Spleen (tissue), 11 donors: ENCODE data around the gene TMEM41B. TPM values are rescaled to one million over a fixed set of nuclear protein-coding genes. Genes with fewer than 3 reads are reported as not detected.

Experiments used
- DNase-seq: peaks from one replicate; pipeline ENCODE4 v3.0.0-alpha.2; 2020
- H3K27ac ChIP-seq, 8 donors: fragments of 200-600 bp; sonication (generic) in 7 of 8; 1 replicate in 4 of 8; 2 replicates in 4 of 8; pipeline versions ENCODE4 v1.5.0 to v1.8.0; 2016 to 2021; ENCODE audit warnings: inconsistent platforms in 4 of 8, mild to moderate bottlenecking in 4 of 8, moderate library complexity in 1 of 8
- H3K27me3 ChIP-seq, 7 donors: fragments of 200-600 bp; sonication (generic) in 6 of 7; replicated peaks in 1 of 7; 1 replicate in 4 of 7; 2 replicates in 3 of 7; pipeline versions ENCODE4 v1.5.0 to v1.8.0; 2016 to 2021; ENCODE audit warnings: inconsistent platforms in 3 of 7, mild to moderate bottlenecking in 1 of 7
- H3K36me3 ChIP-seq, 6 donors: fragments of 200-600 bp; sonication (generic) in 5 of 6; 1 replicate in 4 of 6; 2 replicates in 2 of 6; pipeline versions ENCODE4 v1.5.0 to v1.8.0; 2016 to 2021; ENCODE audit warnings: inconsistent platforms in 2 of 6
- H3K4me1 ChIP-seq, 6 donors: fragments of 200-600 bp; sonication (generic) in 5 of 6; 1 replicate in 3 of 6; 2 replicates in 3 of 6; pipeline versions ENCODE4 v1.5.0 to v1.8.0; 2016 to 2021; ENCODE audit warnings: inconsistent platforms in 3 of 6
- H3K4me3 ChIP-seq, 8 donors: fragments of 200-600 bp; sonication (generic) in 7 of 8; 1 replicate in 4 of 8; 2 replicates in 4 of 8; pipeline versions ENCODE4 v1.5.0 to v1.8.0; 2016 to 2021; ENCODE audit warnings: inconsistent platforms in 4 of 8, mild to moderate bottlenecking in 4 of 8, moderate library complexity in 2 of 8
- H3K9me3 ChIP-seq, 8 donors: fragments of 200-600 bp; sonication (generic) in 7 of 8; 1 replicate in 4 of 8; 2 replicates in 4 of 8; pipeline versions ENCODE4 v1.5.0 to v1.8.0; 2016 to 2021; ENCODE audit warnings: inconsistent platforms in 4 of 8
- CTCF ChIP-seq, 11 experiments: fragments of 200-600 bp in 7 of 11; fragments of 450-650 bp in 4 of 11; sonication (generic) in 4 of 11; IDR thresholded peaks in 8 of 11; conservative IDR thresholded peaks in 3 of 11; 1 replicate in 7 of 11; 2 replicates in 4 of 11; pipeline versions ENCODE4 v1.4.0 to v1.8.0; 2016 to 2021; ENCODE audit warnings: antibody characterized with exemption in 11 of 11, inconsistent platforms in 4 of 11, mild to moderate bottlenecking in 1 of 11
- POLR2A ChIP-seq, 3 donors: fragments of 450-650 bp; IDR thresholded peaks; one replicate each; pipeline ENCODE4 v1.5.1; 2017; ENCODE audit warnings: antibody characterized with exemption in 3 of 3, mild to moderate bottlenecking in 1 of 3
- POLR2AphosphoS5 ChIP-seq, 3 donors: sonication (generic); formaldehyde crosslinking; IDR thresholded peaks; one replicate each; pipeline ENCODE4 v1.5.1; 2017; ENCODE audit warnings: antibody characterized with exemption in 3 of 3
- WGBS, 5 donors: extraction: QIAGEN DNeasy Blood & Tissue Kit in 3 of 5; methylation state at CpG; one replicate each; pipeline versions ENCODE4 v1.1.5 to v1.1.7; 2013 to 2018; 5-methylcytosine and 5-hydroxymethylcytosine counted together
- intact Hi-C: fragments of 100-400 bp; cut with DNase I; formaldehyde crosslinking; loops from one replicate; pipeline ENCODE4 v1.15.0; 2023; ENCODE audit warnings: low total_unique reads
- polyA plus RNA-seq, 3 donors: library from polyadenylated mRNA; stranded (reverse); fragments of 200-250 nt; gene quantifications; one replicate each; pipeline ENCODE4 v1.2.1, GENCODE V29; 2013
- total RNA-seq, 7 donors: library from RNA; depleted of rRNA in 3 of 7; stranded (reverse); fragments of >200 nt in 3 of 7; fragmentation: NEBNext Ultra II Directional in 4 of 7; extraction: Animal tissue kit (Norgen Biotek cat#: 25700) in 4 of 7; gene quantifications; one replicate each; pipeline versions ENCODE4 v1.1.0 to v1.2.1, GENCODE V29; 2016 to 2021
- donor health status: healthy with polysubstance abuse.
- donor health status: DM: no; HTN: no; CAD: no; lungs with moderate emphysema.
- donor health status: DM: no; HTN: no; CAD: no.
- donor health status: Bipolar disorder and iron deficiency.
- donor health status: healthy.
- donor health status: DM: no; HTN: no; CAD: no.
- donor health status: DM: yes; HTN: yes; CAD: no.

The TMEM41B gene
- total and polyA plus RNA-seq, 10 donors: 9.9 to 29.4 (median 23.5) TPM

- H3K9me3 ChIP-seq: no peaks in the 10 kb centered on the region
- no peak for DNase-seq
- no peaks in the 10 kb centered on the region for H3K27me3 ChIP-seq
- 92 to 99% (median 98%) methylated on average over 7 of the region's 7 CpGs for WGBS, 5 donors
- no peak overlapping the region for H3K4me3 ChIP-seq
- intact Hi-C loops: no loop called here
- H3K27ac ChIP-seq: no peak overlapping the region
- no peak for TF ChIP-seq POLR2A (IDR thresholded peaks at IDR 0.05)
- no peaks in the 10 kb centered on the region for H3K4me1 ChIP-seq
- H3K36me3 ChIP-seq: peaks cover 0 to 79% (median 27%) of the 10 kb centered on the region in 6 donors
Observed at GRCh38 chr11:9293646-9294045, 20.7 kb downstream of the TMEM41B start.

- no peak overlapping the region for H3K4me3 ChIP-seq
- no peak overlapping the region for H3K27ac ChIP-seq
- no peak for TF ChIP-seq POLR2A (IDR thresholded peaks at IDR 0.05)
- no peak for TF ChIP-seq POLR2AphosphoS5 (IDR thresholded peaks at IDR 0.05)
- TF ChIP-seq CTCF (IDR thresholded peaks at IDR 0.05 in 8 of 11, conservative IDR thresholded peaks at IDR 0.05 in 3 of 11): no peak
- H3K4me1 ChIP-seq: peaks cover 0 to 8% (median 2%) of the 10 kb centered on the region in 6 donors
- no peaks in the 10 kb centered on the region for H3K9me3 ChIP-seq
- no peaks in the 10 kb centered on the region for H3K27me3 ChIP-seq
- 90 to 95% (median 92%) methylated on average over 14 of the region's 14 CpGs for WGBS, 5 donors
- no peak for DNase-seq
- intact Hi-C loops: no loop called here
- peaks cover 0 to 51% (median 6%) of the 10 kb centered on the region in 6 donors for H3K36me3 ChIP-seq
Observed at GRCh38 chr11:9285850-9286587, 28.4 kb downstream of the TMEM41B start.

- 29 to 45% (median 33%) methylated on average over 4 of the region's 4 CpGs for WGBS, 5 donors
- intact Hi-C loops: no loop called here
- TF ChIP-seq POLR2AphosphoS5 (IDR thresholded peaks at IDR 0.05) (peak in 1 of 3 donors; percentile 39), CTCF (IDR thresholded peaks at IDR 0.05 in 8 of 11, conservative IDR thresholded peaks at IDR 0.05 in 3 of 11) (no peak), POLR2A (IDR thresholded peaks at IDR 0.05) (no peak)
- Histone ChIP-seq H3K4me1 (peaks cover 8 to 21% (median 12%) of the 10 kb centered on the region in 6 donors), H3K27me3 (no peaks in the 10 kb centered on the region), H3K36me3 (peaks cover 0 to 38% (median 0%) of the 10 kb centered on the region in 6 donors), H3K4me3 (no peak overlapping the region), H3K9me3 (no peaks in the 10 kb centered on the region), H3K27ac (peak overlapping the region in 1 of 8 donors; percentile 14)
- no peak for DNase-seq
Observed at GRCh38 chr11:9280655-9281301, 33.6 kb downstream of the TMEM41B start.

- TF ChIP-seq POLR2A (IDR thresholded peaks at IDR 0.05): no peak
- TF ChIP-seq POLR2AphosphoS5 (IDR thresholded peaks at IDR 0.05): no peak
- no peak for TF ChIP-seq CTCF (IDR thresholded peaks at IDR 0.05 in 8 of 11, conservative IDR thresholded peaks at IDR 0.05 in 3 of 11)
- H3K27ac ChIP-seq: no peak overlapping the region
- peaks cover 8 to 46% (median 19%) of the 10 kb centered on the region in 6 donors for H3K4me1 ChIP-seq
- no peaks in the 10 kb centered on the region for H3K27me3 ChIP-seq
- no peaks in the 10 kb centered on the region for H3K9me3 ChIP-seq
- WGBS, 5 donors: 93 to 97% (median 93%) methylated on average over 8 of the region's 8 CpGs
- intact Hi-C loops: no loop called here
- no peak overlapping the region for H3K4me3 ChIP-seq
- peaks cover 0 to 14% (median 0%) of the 10 kb centered on the region in 6 donors for H3K36me3 ChIP-seq
- no peak for DNase-seq
Observed at GRCh38 chr11:9277176-9277575, 37.2 kb downstream of the TMEM41B start.
